Prostate gland (tissue), 2 donors: ENCODE measurements around the gene AKT2. TPM values are rescaled to one million over a fixed set of nuclear protein-coding genes. Genes with fewer than 3 reads are reported as not detected.

Source experiments
- DNase-seq: peaks from one replicate; pipeline ENCODE4 v3.0.0-alpha.2; 2019; ENCODE audit warnings: low spot score
- H3K27ac ChIP-seq, 2 donors: fragments of 200-600 bp; sonication (generic); 2 replicates each; pipeline ENCODE4 v1.5.1; 2017 to 2019
- H3K27me3 ChIP-seq: fragments of 200-600 bp; sonication (generic); replicated peaks from 2 replicates; pipeline ENCODE4 v1.5.1; 2019; ENCODE audit not compliant: insufficient read depth
- H3K36me3 ChIP-seq, 2 donors: fragments of 200-600 bp; sonication (generic); 1 replicate in 1 of 2; 2 replicates in 1 of 2; pipeline versions ENCODE4 v1.5.1 to v1.8.1; 2017 to 2019
- H3K4me1 ChIP-seq: fragments of 200-600 bp; sonication (generic); replicated peaks from 2 replicates; pipeline ENCODE4 v1.5.1; 2019
- H3K4me3 ChIP-seq, 2 donors: fragments of 200-600 bp; sonication (generic); 2 replicates each; pipeline ENCODE4 v1.5.1; 2017 to 2019
- H3K9me3 ChIP-seq: fragments of 200-600 bp; sonication (generic); 2 replicates; pipeline ENCODE4 v1.5.1; 2017
- CTCF ChIP-seq, 4 experiments: fragments of 200-600 bp in 2 of 4; fragments of 450-650 bp in 2 of 4; sonication (generic) in 2 of 4; IDR thresholded peaks; 1 replicate in 3 of 4; 2 replicates in 1 of 4; pipeline ENCODE4 v1.5.1; 2016 to 2019; ENCODE audit warnings: antibody characterized with exemption in 4 of 4, mild to moderate bottlenecking in 2 of 4, moderate library complexity in 2 of 4
- POLR2A ChIP-seq: fragments of 450-650 bp; IDR thresholded peaks from one replicate; pipeline ENCODE4 v1.6.1; 2016; ENCODE audit warnings: antibody characterized with exemption, mild to moderate bottlenecking
- POLR2AphosphoS5 ChIP-seq: sonication (generic); formaldehyde crosslinking; IDR thresholded peaks from one replicate; pipeline ENCODE4 v1.6.1; 2017; ENCODE audit warnings: antibody characterized with exemption
- WGBS: methylation state at CpG from one replicate; pipeline ENCODE4 v1.1.5; 2018; 5-methylcytosine and 5-hydroxymethylcytosine counted together
- intact Hi-C: fragments of 100-400 bp; cut with DNase I; formaldehyde crosslinking; loops from one replicate; pipeline ENCODE4 v1.14.2; 2022
- total RNA-seq, 2 donors: library from RNA; depleted of rRNA; stranded (reverse); fragments of >200 nt; gene quantifications; one replicate each; pipeline ENCODE4 v1.1.0, GENCODE V29; 2016

The AKT2 gene
- total RNA-seq, 2 donors from 2014 or later: 95.3 to 171 TPM

- H3K27me3 ChIP-seq: no peaks in the 10 kb centered on the region
- H3K27ac ChIP-seq: no peak overlapping the region
- intact Hi-C loops: no loop called here
- DNase-seq: no peak
- H3K4me1 ChIP-seq: no peaks in the 10 kb centered on the region
- TF ChIP-seq CTCF (IDR thresholded peaks at IDR 0.05) (no peak), POLR2AphosphoS5 (no peak), POLR2A (no peak)
- H3K36me3 ChIP-seq: peaks cover 0 to 1% of the 10 kb centered on the region in 2 donors
- 95% methylated on average over 18 of the region's 21 CpGs for WGBS
- H3K4me3 ChIP-seq: no peak overlapping the region
- no peaks in the 10 kb centered on the region for H3K9me3 ChIP-seq
Measured at GRCh38 chr19:40205760-40206159, 79.4 kb downstream of the AKT2 start.

GRCh38 chr19:40204381-40204780, 80.8 kb downstream of the AKT2 start:
- Histone ChIP-seq H3K9me3 (no peaks in the 10 kb centered on the region), H3K4me3 (no peak overlapping the region), H3K36me3 (no peaks in the 10 kb centered on the region), H3K4me1 (no peaks in the 10 kb centered on the region), H3K27ac (no peak overlapping the region), H3K27me3 (no peaks in the 10 kb centered on the region)
- DNase-seq: no peak
- intact Hi-C loops: no loop called here
- WGBS: 96% methylated on average over 16 of the region's 16 CpGs
- TF ChIP-seq POLR2AphosphoS5: no peak
- no peak for TF ChIP-seq CTCF (IDR thresholded peaks at IDR 0.05)
- TF ChIP-seq POLR2A: no peak

- intact Hi-C loops: no loop called here
- 79% methylated on average over 9 of the region's 9 CpGs for WGBS
- no peak overlapping the region for H3K4me3 ChIP-seq
- no peaks in the 10 kb centered on the region for H3K27me3 ChIP-seq
- TF ChIP-seq POLR2AphosphoS5: no peak
- no peak for TF ChIP-seq POLR2A
- no peak for TF ChIP-seq CTCF (IDR thresholded peaks at IDR 0.05)
- H3K4me1 ChIP-seq: no peaks in the 10 kb centered on the region
- H3K27ac ChIP-seq: no peak overlapping the region
- DNase-seq: no peak
- no peaks in the 10 kb centered on the region for H3K36me3 ChIP-seq
- H3K9me3 ChIP-seq: no peaks in the 10 kb centered on the region
Measured at GRCh38 chr19:40200341-40201099, 84.6 kb downstream of the AKT2 start.

- H3K4me3 ChIP-seq: no peak overlapping the region
- no peaks in the 10 kb centered on the region for H3K9me3 ChIP-seq
- DNase-seq: no peak
- H3K4me1 ChIP-seq: no peaks in the 10 kb centered on the region
- H3K27me3 ChIP-seq: no peaks in the 10 kb centered on the region
- TF ChIP-seq CTCF (IDR thresholded peaks at IDR 0.05) (no peak), POLR2A (no peak), POLR2AphosphoS5 (no peak)
- intact Hi-C loops: no loop called here
- no peaks in the 10 kb centered on the region for H3K36me3 ChIP-seq
- 95% methylated on average over 28 of the region's 29 CpGs for WGBS
- no peak overlapping the region for H3K27ac ChIP-seq
Measured at GRCh38 chr19:40198272-40198990, 86.7 kb downstream of the AKT2 start.

GRCh38 chr19:40193587-40193849, 91.6 kb downstream of the AKT2 start:
- no peaks in the 10 kb centered on the region for H3K36me3 ChIP-seq
- DNase-seq: no peak
- intact Hi-C loops: no loop called here
- H3K4me1 ChIP-seq: peaks cover 8% of the 10 kb centered on the region
- H3K27ac ChIP-seq: no peak overlapping the region
- WGBS: 80% methylated on average over 3 of the region's 3 CpGs
- H3K9me3 ChIP-seq: no peaks in the 10 kb centered on the region
- TF ChIP-seq POLR2AphosphoS5 (no peak), POLR2A (no peak), CTCF (IDR thresholded peaks at IDR 0.05) (no peak)
- H3K27me3 ChIP-seq: no peaks in the 10 kb centered on the region
- no peak overlapping the region for H3K4me3 ChIP-seq
